Measurements from ENCODE around the gene PPIH. TPM values are rescaled to one million over a fixed set of nuclear protein-coding genes. Genes with fewer than 3 reads are reported as not detected.

Gene PPIH
- polyA plus RNA-seq, 3 donors, result 28.1 to 31.0 (median 28.8) TPM

GRCh38 chr1:42669936-42670335 lies 11.7 kb downstream of the PPIH start:
- peaks cover 54 to 83% of the 10 kb centered on the region in 2 donors for H3K36me3 ChIP-seq (replicated peaks in 1 of 2; ENCODE audit: control insufficient read depth in 1 of 2, insufficient read depth in 2 of 2, low read length in 2 of 2)
- H4K20me1 ChIP-seq (ENCODE audit: insufficient read depth, low read length), result no peaks in the 10 kb centered on the region
- Mint-ChIP-seq H3K4me3 (no peak overlapping the region), H3K9me3 (no peaks in the 10 kb centered on the region), H3K4me1 (no peaks in the 10 kb centered on the region), H3K27me3 (ENCODE audit: low read depth in 3 of 3) (peaks cover 0 to 2% (median 0%) of the 10 kb centered on the region in 3 donors), H3K36me3 (peaks cover 63 to 72% of the 10 kb centered on the region in 2 donors), H3K27ac (no peak overlapping the region)
- H3K4me1 ChIP-seq (ENCODE audit: control insufficient read depth in 1 of 2, insufficient read depth in 2 of 2, low read length in 2 of 2), result no peaks in the 10 kb centered on the region
- H2AFZ ChIP-seq (ENCODE audit: insufficient read depth, low read depth, low read length, poor library complexity, severe bottlenecking), result no peak overlapping the region
- H3K27ac ChIP-seq (ENCODE audit: low read depth in 1 of 2, low read length in 2 of 2), result no peak overlapping the region
- H3K4me3 ChIP-seq (replicated peaks in 1 of 3; ENCODE audit: low read depth in 2 of 3, low read length in 3 of 3), result no peak overlapping the region
- TF ChIP-seq, protein P1, sequence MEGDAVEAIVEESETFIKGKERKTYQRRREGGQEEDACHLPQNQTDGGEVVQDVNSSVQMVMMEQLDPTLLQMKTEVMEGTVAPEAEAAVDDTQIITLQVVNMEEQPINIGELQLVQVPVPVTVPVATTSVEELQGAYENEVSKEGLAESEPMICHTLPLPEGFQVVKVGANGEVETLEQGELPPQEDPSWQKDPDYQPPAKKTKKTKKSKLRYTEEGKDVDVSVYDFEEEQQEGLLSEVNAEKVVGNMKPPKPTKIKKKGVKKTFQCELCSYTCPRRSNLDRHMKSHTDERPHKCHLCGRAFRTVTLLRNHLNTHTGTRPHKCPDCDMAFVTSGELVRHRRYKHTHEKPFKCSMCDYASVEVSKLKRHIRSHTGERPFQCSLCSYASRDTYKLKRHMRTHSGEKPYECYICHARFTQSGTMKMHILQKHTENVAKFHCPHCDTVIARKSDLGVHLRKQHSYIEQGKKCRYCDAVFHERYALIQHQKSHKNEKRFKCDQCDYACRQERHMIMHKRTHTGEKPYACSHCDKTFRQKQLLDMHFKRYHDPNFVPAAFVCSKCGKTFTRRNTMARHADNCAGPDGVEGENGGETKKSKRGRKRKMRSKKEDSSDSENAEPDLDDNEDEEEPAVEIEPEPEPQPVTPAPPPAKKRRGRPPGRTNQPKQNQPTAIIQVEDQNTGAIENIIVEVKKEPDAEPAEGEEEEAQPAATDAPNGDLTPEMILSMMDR (IDR thresholded peaks at IDR 0.05), result no peak
- 90% methylated on average over 2 of the region's 3 CpGs for WGBS (ENCODE audit: insufficient coverage)
- no peak overlapping the region for H3K9ac ChIP-seq (ENCODE audit: insufficient read depth, low read length, poor library complexity, severe bottlenecking)
- no peaks in the 10 kb centered on the region for H3K9me3 ChIP-seq (replicated peaks in 1 of 2; ENCODE audit: control insufficient read depth in 1 of 2, insufficient read depth in 1 of 2, low read length in 2 of 2)
- no peak overlapping the region for H3K4me2 ChIP-seq (replicated peaks; ENCODE audit: extremely low read depth, low read length, poor library complexity, severe bottlenecking)
- DNase-seq, result no peak
- no peaks in the 10 kb centered on the region for H3K79me2 ChIP-seq (ENCODE audit: insufficient read depth, low read length)
- intact Hi-C loops (cut with micrococcal nuclease), result no loop called here
- no peaks in the 10 kb centered on the region for H3K27me3 ChIP-seq (ENCODE audit: control insufficient read depth in 2 of 2, insufficient read depth in 2 of 2, low read length in 2 of 2)

- WGBS (ENCODE audit: insufficient coverage), result no CpG with 5 or more reads among the region's 4 CpGs
- Mint-ChIP-seq H3K36me3 (peaks cover 63 to 72% of the 10 kb centered on the region in 2 donors), H3K27ac (no peak overlapping the region), H3K9me3 (no peaks in the 10 kb centered on the region), H3K4me3 (no peak overlapping the region), H3K4me1 (no peaks in the 10 kb centered on the region), H3K27me3 (ENCODE audit: low read depth in 3 of 3) (peaks cover 0 to 2% (median 0%) of the 10 kb centered on the region in 3 donors)
- Histone ChIP-seq H4K20me1 (ENCODE audit: insufficient read depth, low read length) (no peaks in the 10 kb centered on the region), H3K79me2 (ENCODE audit: insufficient read depth, low read length) (no peaks in the 10 kb centered on the region), H3K4me3 (replicated peaks in 1 of 3; ENCODE audit: low read depth in 2 of 3, low read length in 3 of 3) (no peak overlapping the region), H3K9me3 (replicated peaks in 1 of 2; ENCODE audit: control insufficient read depth in 1 of 2, insufficient read depth in 1 of 2, low read length in 2 of 2) (no peaks in the 10 kb centered on the region), H3K27ac (ENCODE audit: low read depth in 1 of 2, low read length in 2 of 2) (no peak overlapping the region), H3K9ac (ENCODE audit: insufficient read depth, low read length, poor library complexity, severe bottlenecking) (no peak overlapping the region), H3K4me2 (replicated peaks; ENCODE audit: extremely low read depth, low read length, poor library complexity, severe bottlenecking) (no peak overlapping the region), H3K36me3 (replicated peaks in 1 of 2; ENCODE audit: control insufficient read depth in 1 of 2, insufficient read depth in 2 of 2, low read length in 2 of 2) (peaks cover 55 to 83% of the 10 kb centered on the region in 2 donors), H3K4me1 (ENCODE audit: control insufficient read depth in 1 of 2, insufficient read depth in 2 of 2, low read length in 2 of 2) (no peaks in the 10 kb centered on the region), H3K27me3 (ENCODE audit: control insufficient read depth in 2 of 2, insufficient read depth in 2 of 2, low read length in 2 of 2) (no peaks in the 10 kb centered on the region), H2AFZ (ENCODE audit: insufficient read depth, low read depth, low read length, poor library complexity, severe bottlenecking) (no peak overlapping the region)
- TF ChIP-seq, protein P1 (IDR thresholded peaks at IDR 0.05), result no peak
- DNase-seq, result no peak
- intact Hi-C loops (cut with micrococcal nuclease), result no loop called here
Observed at GRCh38 chr1:42670425-42670824, 12.2 kb downstream of the PPIH start.

All from CD14-positive monocyte (primary cell).